Fibroblast of lung (primary cell): ENCODE results near the gene HSPB8.

Source experiments
- EZH2 ChIP-seq: IDR thresholded peaks from 2 replicates; pipeline ENCODE4 v1.5.1; 2012; ENCODE audit warnings: low read length, control low read depth, mild to moderate bottlenecking; ENCODE audit errors: missing control alignments
- TF ChIP-seq, protein P1 (sequence below), 2 donors: IDR thresholded peaks in 1 of 2; conservative IDR thresholded peaks in 1 of 2; 1 replicate in 1 of 2; 2 replicates in 1 of 2; pipeline ENCODE4 v1.5.1; 2011 to 2012; ENCODE audit warnings: low read length in 2 of 2, control low read depth in 1 of 2, inconsistent platforms in 1 of 2, low read depth in 1 of 2, mild to moderate bottlenecking in 1 of 2

DNA sequence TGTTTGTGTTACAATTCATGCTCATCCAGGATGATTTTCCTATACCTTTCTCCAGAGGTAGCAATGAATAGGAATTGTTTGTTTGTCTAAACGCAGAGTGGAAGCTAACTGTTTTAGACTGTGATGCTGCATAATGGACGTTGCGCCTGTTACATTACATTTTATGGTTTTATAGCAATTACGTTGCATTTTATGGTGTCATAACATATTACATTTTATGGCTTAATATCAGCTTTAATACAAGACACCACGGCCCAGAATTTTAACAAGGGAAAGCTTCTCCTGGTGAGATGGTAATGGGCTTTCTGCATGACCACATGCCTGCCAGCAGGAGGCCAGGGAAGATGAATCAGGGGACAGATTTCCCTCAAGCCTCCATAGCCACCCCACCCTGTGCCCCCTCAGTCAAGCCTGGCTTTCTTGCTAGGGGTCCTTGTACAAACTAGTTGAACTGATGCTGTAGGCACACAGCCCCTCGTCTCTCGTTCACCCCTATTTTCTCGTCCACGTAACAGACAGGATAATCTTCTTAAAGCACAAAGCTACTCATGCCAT is 56.5 kb downstream of the HSPB8 start:
- TF ChIP-seq, protein P1, sequence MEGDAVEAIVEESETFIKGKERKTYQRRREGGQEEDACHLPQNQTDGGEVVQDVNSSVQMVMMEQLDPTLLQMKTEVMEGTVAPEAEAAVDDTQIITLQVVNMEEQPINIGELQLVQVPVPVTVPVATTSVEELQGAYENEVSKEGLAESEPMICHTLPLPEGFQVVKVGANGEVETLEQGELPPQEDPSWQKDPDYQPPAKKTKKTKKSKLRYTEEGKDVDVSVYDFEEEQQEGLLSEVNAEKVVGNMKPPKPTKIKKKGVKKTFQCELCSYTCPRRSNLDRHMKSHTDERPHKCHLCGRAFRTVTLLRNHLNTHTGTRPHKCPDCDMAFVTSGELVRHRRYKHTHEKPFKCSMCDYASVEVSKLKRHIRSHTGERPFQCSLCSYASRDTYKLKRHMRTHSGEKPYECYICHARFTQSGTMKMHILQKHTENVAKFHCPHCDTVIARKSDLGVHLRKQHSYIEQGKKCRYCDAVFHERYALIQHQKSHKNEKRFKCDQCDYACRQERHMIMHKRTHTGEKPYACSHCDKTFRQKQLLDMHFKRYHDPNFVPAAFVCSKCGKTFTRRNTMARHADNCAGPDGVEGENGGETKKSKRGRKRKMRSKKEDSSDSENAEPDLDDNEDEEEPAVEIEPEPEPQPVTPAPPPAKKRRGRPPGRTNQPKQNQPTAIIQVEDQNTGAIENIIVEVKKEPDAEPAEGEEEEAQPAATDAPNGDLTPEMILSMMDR (conservative IDR thresholded peaks at IDR 0.05 in 1 of 2, IDR thresholded peaks at IDR 0.05 in 1 of 2; ENCODE audit: low read depth in 1 of 2, low read length in 2 of 2) = no peak
- TF ChIP-seq EZH2 = no peak
